ENCODE data around the gene PROS1.

DNA sequence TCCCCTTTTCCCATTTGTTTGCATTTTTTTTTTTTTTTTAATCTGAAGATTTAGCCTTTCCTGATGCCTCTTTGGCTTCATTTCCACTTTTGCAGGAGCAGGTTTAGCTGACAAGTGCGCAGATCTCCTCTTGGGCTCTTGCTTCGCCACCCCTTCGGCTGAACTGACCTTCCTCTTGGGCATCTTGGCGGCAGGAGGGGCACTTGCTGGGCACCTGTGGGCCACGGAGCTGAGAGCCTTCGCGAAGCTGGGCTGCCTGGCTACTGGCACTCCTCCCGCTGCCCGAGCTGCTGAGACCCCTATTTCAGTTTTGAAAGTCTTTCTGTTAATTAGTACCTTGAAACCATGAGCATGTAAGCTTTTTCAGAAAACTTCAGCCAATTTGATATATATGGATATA is 15.1 kb upstream of the PROS1 start:
- TF ChIP-seq, protein P1, sequence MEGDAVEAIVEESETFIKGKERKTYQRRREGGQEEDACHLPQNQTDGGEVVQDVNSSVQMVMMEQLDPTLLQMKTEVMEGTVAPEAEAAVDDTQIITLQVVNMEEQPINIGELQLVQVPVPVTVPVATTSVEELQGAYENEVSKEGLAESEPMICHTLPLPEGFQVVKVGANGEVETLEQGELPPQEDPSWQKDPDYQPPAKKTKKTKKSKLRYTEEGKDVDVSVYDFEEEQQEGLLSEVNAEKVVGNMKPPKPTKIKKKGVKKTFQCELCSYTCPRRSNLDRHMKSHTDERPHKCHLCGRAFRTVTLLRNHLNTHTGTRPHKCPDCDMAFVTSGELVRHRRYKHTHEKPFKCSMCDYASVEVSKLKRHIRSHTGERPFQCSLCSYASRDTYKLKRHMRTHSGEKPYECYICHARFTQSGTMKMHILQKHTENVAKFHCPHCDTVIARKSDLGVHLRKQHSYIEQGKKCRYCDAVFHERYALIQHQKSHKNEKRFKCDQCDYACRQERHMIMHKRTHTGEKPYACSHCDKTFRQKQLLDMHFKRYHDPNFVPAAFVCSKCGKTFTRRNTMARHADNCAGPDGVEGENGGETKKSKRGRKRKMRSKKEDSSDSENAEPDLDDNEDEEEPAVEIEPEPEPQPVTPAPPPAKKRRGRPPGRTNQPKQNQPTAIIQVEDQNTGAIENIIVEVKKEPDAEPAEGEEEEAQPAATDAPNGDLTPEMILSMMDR (IDR thresholded peaks at IDR 0.05): no peak
- no peak for TF ChIP-seq ZFX (IDR thresholded peaks at IDR 0.05; ENCODE audit: borderline replicate concordance)

Measured in 22Rv1 (cell line).